Lower leg skin (tissue), 3 donors: ENCODE results near the gene SNX24.

Source experiments
- CTCF ChIP-seq, 3 donors: fragments of 450-650 bp; IDR thresholded peaks; one replicate each; pipeline ENCODE4 v1.5.1; 2016; ENCODE audit warnings: antibody characterized with exemption in 3 of 3, mild to moderate bottlenecking in 3 of 3, moderate library complexity in 2 of 3
- POLR2A ChIP-seq, 2 donors: fragments of 450-650 bp; IDR thresholded peaks; one replicate each; pipeline ENCODE4 v1.6.1; 2016 to 2017; ENCODE audit warnings: antibody characterized with exemption in 2 of 2, mild to moderate bottlenecking in 1 of 2, moderate library complexity in 1 of 2

- TF ChIP-seq CTCF (IDR thresholded peaks at IDR 0.05) (no peak), POLR2A (IDR thresholded peaks at IDR 0.05) (no peak)
Measured at GRCh38 chr5:122982376-122982775, 137.0 kb downstream of the SNX24 start.
